ENCODE data around the gene SLIT3. TPM values are rescaled to one million over a fixed set of nuclear protein-coding genes. Genes with fewer than 3 reads are reported as not detected.

The SLIT3 gene
- total RNA-seq, 4 donors from 2014 or later: 28.4 to 77.2 (median 63.8) TPM

- intact Hi-C loops (cut with DNase I): no loop called here
- Histone ChIP-seq H3K27ac (peak overlapping the region; percentile 60 to 84 (median 67)), H3K36me3 (no peaks in the 10 kb centered on the region), H3K4me3 (replicated peaks in 1 of 3) (no peak overlapping the region), H3K9me3 (no peaks in the 10 kb centered on the region), H3K4me1 (peaks cover 43 to 44% of the 10 kb centered on the region in 2 donors), H3K27me3 (no peaks in the 10 kb centered on the region)
- DNase-seq: peak; percentile 91 to 93
- TF ChIP-seq CTCF (IDR thresholded peaks at IDR 0.05) (no peak), POLR2A (IDR thresholded peaks at IDR 0.05) (no peak)
- 15 to 18% methylated on average over 3 of the region's 3 CpGs for WGBS, 2 donors
Measured at GRCh38 chr5:169064093-169064492, 236.8 kb downstream of the SLIT3 start.

GRCh38 chr5:169063316-169063953 is 237.5 kb downstream of the SLIT3 start:
- 47 to 49% methylated on average over 12 of the region's 12 CpGs for WGBS, 2 donors
- TF ChIP-seq CTCF (IDR thresholded peaks at IDR 0.05): no peak
- no peak for TF ChIP-seq POLR2A (IDR thresholded peaks at IDR 0.05)
- Histone ChIP-seq H3K27me3 (no peaks in the 10 kb centered on the region), H3K4me3 (replicated peaks in 1 of 3) (no peak overlapping the region), H3K4me1 (peaks cover 43% of the 10 kb centered on the region in 2 donors), H3K36me3 (no peaks in the 10 kb centered on the region), H3K9me3 (no peaks in the 10 kb centered on the region), H3K27ac (peak overlapping the region; percentile 60 to 84 (median 67))
- intact Hi-C loops (cut with DNase I): no loop called here
- DNase-seq: no peak

GRCh38 chr5:169062690-169063089 is 238.2 kb downstream of the SLIT3 start:
- Histone ChIP-seq H3K36me3 (no peaks in the 10 kb centered on the region), H3K9me3 (no peaks in the 10 kb centered on the region), H3K27ac (peak overlapping the region; percentile 60 to 84 (median 67)), H3K4me3 (replicated peaks in 1 of 3) (no peak overlapping the region), H3K27me3 (no peaks in the 10 kb centered on the region), H3K4me1 (peaks cover 36% of the 10 kb centered on the region in 2 donors)
- 24 to 43% methylated on average over 2 of the region's 2 CpGs for WGBS, 2 donors
- intact Hi-C loops (cut with DNase I): no loop called here
- TF ChIP-seq POLR2A (IDR thresholded peaks at IDR 0.05): no peak
- no peak for TF ChIP-seq CTCF (IDR thresholded peaks at IDR 0.05)
- no peak for DNase-seq

- TF ChIP-seq POLR2A (IDR thresholded peaks at IDR 0.05): no peak
- no peak for TF ChIP-seq CTCF (IDR thresholded peaks at IDR 0.05)
- H3K36me3 ChIP-seq: no peaks in the 10 kb centered on the region
- no peaks in the 10 kb centered on the region for H3K27me3 ChIP-seq
- H3K4me1 ChIP-seq: peaks cover 4 to 13% of the 10 kb centered on the region in 2 donors
- intact Hi-C loops (cut with DNase I): no loop called here
- no peaks in the 10 kb centered on the region for H3K9me3 ChIP-seq
- H3K4me3 ChIP-seq (replicated peaks in 1 of 3): no peak overlapping the region
- WGBS, 2 donors: 50 to 61% methylated on average over 8 of the region's 8 CpGs
- peak overlapping the region; percentile 26 to 51 (median 42) for H3K27ac ChIP-seq
- peak; percentile 53 to 63 for DNase-seq
Measured at GRCh38 chr5:169054506-169054905, 246.4 kb downstream of the SLIT3 start.

- Histone ChIP-seq H3K27ac (no peak overlapping the region), H3K9me3 (no peaks in the 10 kb centered on the region), H3K4me3 (replicated peaks in 1 of 3) (no peak overlapping the region), H3K36me3 (no peaks in the 10 kb centered on the region), H3K4me1 (peaks cover 4 to 13% of the 10 kb centered on the region in 2 donors), H3K27me3 (no peaks in the 10 kb centered on the region)
- no peak for TF ChIP-seq POLR2A (IDR thresholded peaks at IDR 0.05)
- TF ChIP-seq CTCF (IDR thresholded peaks at IDR 0.05): no peak
- WGBS, 2 donors: 74 to 90% methylated on average over 3 of the region's 3 CpGs
- no peak for DNase-seq
- intact Hi-C loops (cut with DNase I): no loop called here
Measured at GRCh38 chr5:169052207-169052606, 248.7 kb downstream of the SLIT3 start.
